Skeletal muscle tissue (tissue), 4 donors: ENCODE results near the gene TENM4. TPM values are rescaled to one million over a fixed set of nuclear protein-coding genes. Genes with fewer than 3 reads are reported as not detected.
"Not testable (repeated sequence)": the region's sequence is repeated elsewhere in the genome, so short reads cannot be mapped to it uniquely, and the experiment has no call there.

Experiments used
- H3K27ac ChIP-seq: one replicate; pipeline ENCODE4 v1.7.0; 2013; ENCODE audit warnings: mild to moderate bottlenecking, low read depth, low read length, inconsistent platforms
- H3K27me3 ChIP-seq, 3 donors: one replicate each; pipeline ENCODE4 v1.7.0; 2013; ENCODE audit warnings: low read length in 3 of 3; ENCODE audit not compliant: control insufficient read depth in 3 of 3, insufficient read depth in 3 of 3
- H3K36me3 ChIP-seq, 3 donors: one replicate each; pipeline ENCODE4 v1.7.0; 2013; ENCODE audit warnings: low read length in 3 of 3; ENCODE audit not compliant: control insufficient read depth in 3 of 3, insufficient read depth in 3 of 3
- H3K4me1 ChIP-seq, 3 donors: one replicate each; pipeline ENCODE4 v1.7.0; 2013; ENCODE audit warnings: low read length in 3 of 3, mild to moderate bottlenecking in 3 of 3; ENCODE audit not compliant: control insufficient read depth in 3 of 3, insufficient read depth in 3 of 3
- H3K4me3 ChIP-seq, 3 donors: one replicate each; pipeline ENCODE4 v1.7.0; 2013; ENCODE audit warnings: low read length in 3 of 3
- H3K9ac ChIP-seq, 3 donors: one replicate each; pipeline ENCODE4 v1.7.0; 2013; ENCODE audit warnings: low read length in 3 of 3, mild to moderate bottlenecking in 3 of 3, moderate library complexity in 2 of 3, low read depth in 1 of 3
- H3K9me3 ChIP-seq, 3 donors: one replicate each; pipeline ENCODE4 v1.7.0; 2013; ENCODE audit warnings: low read length in 3 of 3; ENCODE audit not compliant: control insufficient read depth in 3 of 3
- total RNA-seq: library from RNA; depleted of rRNA; stranded (reverse); fragments of >200 nt; gene quantifications from one replicate; pipeline ENCODE4 v1.2.3, GENCODE V29; 2014
- donor health status: Osteomylitis.

TENM4 gene
- total RNA-seq, 1 donor from 2014 or later, result 18.3 TPM

DNA sequence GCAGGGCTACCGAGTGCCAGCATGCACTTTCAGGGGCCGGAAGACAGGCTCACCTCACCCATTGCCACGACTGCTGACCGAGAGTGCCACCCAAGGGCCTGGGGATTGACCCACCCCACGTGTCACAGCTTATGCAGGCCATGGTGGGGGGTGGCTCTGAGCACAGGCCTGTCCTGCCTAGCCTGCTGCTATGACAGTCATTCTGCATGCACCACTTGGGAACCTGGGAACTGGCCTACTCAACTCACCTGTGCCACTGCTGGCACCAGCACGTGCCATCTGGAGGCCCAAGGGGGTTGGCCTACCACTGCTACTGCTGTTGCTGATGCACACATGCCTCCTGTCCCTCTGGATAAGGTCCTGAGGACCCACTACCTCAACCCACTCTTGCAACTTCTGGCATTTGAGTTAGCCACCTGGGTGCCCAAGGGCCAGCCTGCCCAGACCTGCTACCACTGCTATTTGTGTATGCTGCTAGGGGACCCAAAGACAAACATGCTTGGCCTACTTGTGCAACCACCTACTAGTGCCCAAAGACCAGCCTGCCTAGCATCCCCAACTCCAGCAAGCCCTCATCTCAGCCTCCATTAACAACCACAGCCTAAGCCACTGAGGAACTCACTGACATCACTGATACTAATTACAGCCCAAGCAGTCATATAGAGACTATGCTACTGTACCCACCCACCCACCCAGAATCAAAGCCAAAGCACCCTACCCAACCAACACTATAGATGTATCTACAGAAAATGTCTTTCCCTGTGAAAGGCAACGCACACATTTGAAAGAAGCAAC is 807.1 kb downstream of the TENM4 start:
- peaks cover 0 to 6% (median 0%) of the 10 kb centered on the region in 3 donors for H3K9me3 ChIP-seq
- H3K9ac ChIP-seq, result no peak overlapping the region
- no peaks in the 10 kb centered on the region for H3K36me3 ChIP-seq
- H3K27ac ChIP-seq, result no peak overlapping the region
- H3K27me3 ChIP-seq, result peaks cover 0 to 6% (median 0%) of the 10 kb centered on the region in 3 donors
- H3K4me3 ChIP-seq, result no peak overlapping the region
- no peaks in the 10 kb centered on the region for H3K4me1 ChIP-seq

- no peak overlapping the region for H3K9ac ChIP-seq
- no peaks in the 10 kb centered on the region for H3K36me3 ChIP-seq
- no peaks in the 10 kb centered on the region for H3K4me1 ChIP-seq
- H3K27me3 ChIP-seq, result peaks cover 0 to 6% (median 0%) of the 10 kb centered on the region in 3 donors
- no peak overlapping the region for H3K27ac ChIP-seq
- no peak overlapping the region for H3K4me3 ChIP-seq
- H3K9me3 ChIP-seq, result peaks cover 0 to 6% (median 0%) of the 10 kb centered on the region in 3 donors
These were observed 810.1 kb downstream of the TENM4 start for GRCh38 chr11:78630561-78631303.

DNA sequence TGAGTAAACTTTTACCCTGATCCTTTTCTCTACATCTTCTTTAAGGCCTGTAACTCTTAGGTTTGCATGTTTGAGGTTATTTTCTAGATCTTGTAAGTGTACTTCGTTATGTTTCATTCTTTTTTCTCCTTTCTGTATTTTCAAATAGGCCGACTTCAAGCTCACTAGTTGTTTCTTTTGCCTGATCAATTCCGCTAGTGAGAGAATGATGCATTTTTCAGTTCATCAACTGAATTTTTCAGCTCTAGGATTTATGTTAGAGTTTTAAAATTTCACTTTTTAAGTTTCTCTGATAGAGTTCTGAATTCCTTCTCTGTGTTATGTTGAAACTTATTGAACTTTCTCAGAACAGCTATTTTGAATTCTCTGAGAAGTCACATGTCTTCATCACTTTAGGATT is 810.7 kb downstream of the TENM4 start:
- Histone ChIP-seq H3K9ac (no peak overlapping the region), H3K4me3 (no peak overlapping the region), H3K36me3 (no peaks in the 10 kb centered on the region), H3K4me1 (no peaks in the 10 kb centered on the region), H3K27me3 (peaks cover 0 to 6% (median 0%) of the 10 kb centered on the region in 3 donors), H3K27ac (no peak overlapping the region), H3K9me3 (peaks cover 0 to 6% (median 0%) of the 10 kb centered on the region in 3 donors)

- no peak overlapping the region for H3K9ac ChIP-seq
- no peak overlapping the region for H3K27ac ChIP-seq
- H3K27me3 ChIP-seq, result no peaks in the 10 kb centered on the region
- no peaks in the 10 kb centered on the region for H3K4me1 ChIP-seq
- no peaks in the 10 kb centered on the region for H3K36me3 ChIP-seq
- no peak overlapping the region for H3K4me3 ChIP-seq
- peaks cover 0 to 3% (median 2%) of the 10 kb centered on the region in 3 donors for H3K9me3 ChIP-seq
These were observed 818.2 kb downstream of the TENM4 start for GRCh38 chr11:78622666-78623065.

DNA sequence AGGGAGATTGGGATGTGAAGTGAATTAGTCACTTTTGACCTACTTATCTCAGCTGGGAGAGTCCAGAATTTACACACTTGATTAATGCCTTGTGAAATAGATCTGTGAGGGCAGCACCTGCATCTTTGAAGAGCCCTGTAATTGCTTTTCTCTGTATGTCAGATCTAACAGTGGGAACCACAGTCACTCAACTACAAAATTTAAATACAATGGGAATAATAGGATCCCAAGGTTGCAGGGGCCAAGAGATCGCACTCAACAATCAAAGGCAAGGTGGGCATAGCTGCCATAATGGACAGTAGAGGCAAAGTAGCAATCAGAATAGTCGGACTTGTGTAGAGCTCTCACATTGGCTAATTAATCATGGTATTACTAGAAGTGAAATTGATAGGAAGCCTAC is 820.7 kb downstream of the TENM4 start:
- no peak overlapping the region for H3K9ac ChIP-seq
- H3K36me3 ChIP-seq, result no peaks in the 10 kb centered on the region
- H3K27ac ChIP-seq, result no peak overlapping the region
- peaks cover 0 to 3% (median 2%) of the 10 kb centered on the region in 3 donors for H3K9me3 ChIP-seq
- no peaks in the 10 kb centered on the region for H3K27me3 ChIP-seq
- no peaks in the 10 kb centered on the region for H3K4me1 ChIP-seq
- no peak overlapping the region for H3K4me3 ChIP-seq

DNA sequence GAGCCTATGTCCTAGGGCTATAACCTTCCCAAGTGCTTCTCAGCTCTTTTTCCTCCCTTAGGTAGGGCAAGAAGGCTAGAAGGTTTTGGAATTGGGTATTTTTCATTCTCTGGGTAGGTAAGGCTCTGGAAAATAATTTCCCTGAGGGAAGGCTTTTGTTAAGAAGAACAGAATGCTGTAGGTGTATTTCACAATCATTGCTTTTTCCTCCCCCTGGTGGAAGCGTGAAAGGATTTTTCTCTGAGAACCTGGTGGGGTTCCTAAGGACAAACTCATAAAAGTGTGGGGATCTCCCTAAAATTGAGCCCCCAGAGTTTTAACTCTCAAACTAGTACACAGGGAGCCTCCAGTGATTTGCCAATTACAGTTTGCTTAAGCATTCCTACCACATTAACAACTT is 825.1 kb downstream of the TENM4 start:
- Histone ChIP-seq H3K9me3 (peaks cover 0 to 3% (median 2%) of the 10 kb centered on the region in 3 donors), H3K27me3 (no peaks in the 10 kb centered on the region), H3K4me1 (no peaks in the 10 kb centered on the region), H3K27ac (no peak overlapping the region), H3K36me3 (no peaks in the 10 kb centered on the region), H3K9ac (no peak overlapping the region), H3K4me3 (no peak overlapping the region)

DNA sequence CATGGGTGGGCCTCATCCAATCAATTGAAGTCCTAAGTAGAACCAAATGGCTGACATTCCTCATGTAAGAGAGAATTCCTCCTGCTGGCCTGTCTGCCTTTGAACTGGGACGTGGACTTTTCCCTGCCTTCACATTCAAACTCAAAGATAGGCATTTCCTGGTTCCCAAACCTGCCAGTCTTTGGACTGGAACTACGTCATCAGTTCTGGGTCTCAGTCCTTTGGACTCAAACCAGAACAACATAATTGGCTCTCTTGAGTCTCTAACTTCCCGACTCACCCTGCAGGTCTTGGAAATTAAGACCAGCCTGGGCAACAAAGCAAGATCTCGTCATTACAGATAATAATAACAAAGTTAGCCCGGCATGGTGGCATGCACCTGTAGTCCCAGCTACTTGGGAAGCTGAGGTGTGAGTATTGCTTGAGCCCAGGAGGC is 827.4 kb downstream of the TENM4 start:
- no peaks in the 10 kb centered on the region for H3K9me3 ChIP-seq
- no peaks in the 10 kb centered on the region for H3K4me1 ChIP-seq
- no peaks in the 10 kb centered on the region for H3K36me3 ChIP-seq
- no peak overlapping the region for H3K9ac ChIP-seq
- H3K27me3 ChIP-seq, result no peaks in the 10 kb centered on the region
- no peak overlapping the region for H3K27ac ChIP-seq
- H3K4me3 ChIP-seq, result no peak overlapping the region

DNA sequence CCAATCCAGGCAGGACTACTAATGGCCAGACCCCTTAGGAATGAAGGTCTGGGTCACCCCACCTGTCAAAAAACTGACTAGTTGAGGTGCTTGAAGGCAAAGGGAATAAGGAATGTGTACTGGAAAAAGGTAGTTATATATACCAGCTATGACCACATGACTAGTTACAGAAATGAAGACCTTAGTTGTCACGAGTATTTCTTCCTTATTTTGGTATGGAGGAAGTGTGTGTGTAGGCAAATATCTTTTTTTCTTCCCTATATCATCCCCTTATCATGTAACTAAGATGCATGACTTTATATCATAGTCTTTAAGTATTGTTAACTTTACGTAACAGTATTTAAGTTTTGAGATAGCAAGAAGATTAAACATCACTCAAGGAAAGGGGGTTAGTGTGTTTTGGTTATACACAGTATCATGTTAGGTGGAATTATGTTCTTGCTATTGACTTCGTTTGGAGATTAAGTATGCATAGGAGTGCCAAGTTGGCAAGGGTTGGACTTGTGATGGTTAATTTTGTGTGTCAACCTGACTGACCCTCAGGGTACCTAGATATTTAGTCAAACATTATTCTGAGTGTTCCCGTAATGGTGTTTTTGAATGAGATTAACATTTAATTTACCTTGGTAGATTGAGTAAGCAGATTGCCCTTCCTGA is 828.0 kb downstream of the TENM4 start:
- Histone ChIP-seq H3K9ac (no peak overlapping the region), H3K4me3 (no peak overlapping the region), H3K4me1 (no peaks in the 10 kb centered on the region), H3K27me3 (no peaks in the 10 kb centered on the region), H3K27ac (no peak overlapping the region), H3K9me3 (no peaks in the 10 kb centered on the region), H3K36me3 (no peaks in the 10 kb centered on the region)

- H3K9me3 ChIP-seq, H3K4me3 ChIP-seq: not testable (repeated sequence)
These were observed 831.5 kb downstream of the TENM4 start for GRCh38 chr11:78609321-78609720.

DNA sequence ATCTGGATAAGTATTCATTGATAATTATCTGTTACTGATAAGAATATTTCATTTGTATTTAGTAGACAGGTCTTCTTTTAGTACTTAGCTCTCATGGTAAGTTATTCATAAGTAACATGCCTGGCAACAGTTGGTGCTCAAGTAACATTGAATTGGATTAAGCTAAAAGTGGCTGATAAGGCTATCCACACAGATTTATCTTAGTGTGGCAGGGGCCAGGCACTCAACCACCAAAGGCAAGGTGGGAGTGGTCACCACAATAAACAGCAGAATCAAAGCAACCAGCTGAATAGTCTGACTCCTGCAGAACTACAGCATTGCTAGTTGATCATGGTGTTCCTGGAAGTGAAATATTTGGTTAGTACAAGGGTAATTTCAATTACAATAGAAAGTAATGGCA is 833.1 kb downstream of the TENM4 start:
- Histone ChIP-seq H3K4me1 (no peaks in the 10 kb centered on the region), H3K36me3 (no peaks in the 10 kb centered on the region), H3K9me3 (no peaks in the 10 kb centered on the region), H3K4me3 (no peak overlapping the region), H3K9ac (no peak overlapping the region), H3K27ac (no peak overlapping the region), H3K27me3 (peaks cover 0 to 12% (median 0%) of the 10 kb centered on the region in 3 donors)

More at GRCh38 chr11:78609321-78609720, 831.5 kb downstream of the TENM4 start:
- not testable (repeated sequence) for H3K27me3 ChIP-seq, H3K4me1 ChIP-seq, H3K9ac ChIP-seq, H3K27ac ChIP-seq, H3K36me3 ChIP-seq
